Endothelial cell of umbilical vein (primary cell): ENCODE data around the gene STAB2.

Experiments
- JUN ChIP-seq: IDR thresholded peaks from 2 replicates; pipeline ENCODE4 v1.6.1; 2011; ENCODE audit warnings: borderline replicate concordance, low read depth; ENCODE audit not compliant: insufficient read length, insufficient read depth
- MYC ChIP-seq: IDR thresholded peaks from one replicate; pipeline ENCODE4 v1.6.1; 2011; ENCODE audit warnings: mild to moderate bottlenecking, low read depth, low read length
- POLR2A ChIP-seq: IDR thresholded peaks from 2 replicates; pipeline ENCODE4 v1.6.1; 2012; ENCODE audit warnings: low read depth, mild to moderate bottlenecking, control low read depth, low read length
- POLR2AphosphoS5 ChIP-seq: IDR thresholded peaks from 2 replicates; pipeline ENCODE4 v1.6.1; 2012; ENCODE audit warnings: low read depth, mild to moderate bottlenecking, control low read depth, low read length, moderate library complexity; ENCODE audit not compliant: insufficient read depth
- TF ChIP-seq, protein P1 (sequence below), 2 donors: IDR thresholded peaks; 1 replicate in 1 of 2; 2 replicates in 1 of 2; pipeline ENCODE4 v1.5.1; 2011; ENCODE audit warnings: low read length in 2 of 2, mild to moderate bottlenecking in 2 of 2, moderate library complexity in 2 of 2, control low read depth in 1 of 2, inconsistent platforms in 1 of 2, low read depth in 1 of 2; ENCODE audit not compliant: insufficient read depth in 1 of 2; ENCODE audit errors: extremely low read depth in 1 of 2

DNA sequence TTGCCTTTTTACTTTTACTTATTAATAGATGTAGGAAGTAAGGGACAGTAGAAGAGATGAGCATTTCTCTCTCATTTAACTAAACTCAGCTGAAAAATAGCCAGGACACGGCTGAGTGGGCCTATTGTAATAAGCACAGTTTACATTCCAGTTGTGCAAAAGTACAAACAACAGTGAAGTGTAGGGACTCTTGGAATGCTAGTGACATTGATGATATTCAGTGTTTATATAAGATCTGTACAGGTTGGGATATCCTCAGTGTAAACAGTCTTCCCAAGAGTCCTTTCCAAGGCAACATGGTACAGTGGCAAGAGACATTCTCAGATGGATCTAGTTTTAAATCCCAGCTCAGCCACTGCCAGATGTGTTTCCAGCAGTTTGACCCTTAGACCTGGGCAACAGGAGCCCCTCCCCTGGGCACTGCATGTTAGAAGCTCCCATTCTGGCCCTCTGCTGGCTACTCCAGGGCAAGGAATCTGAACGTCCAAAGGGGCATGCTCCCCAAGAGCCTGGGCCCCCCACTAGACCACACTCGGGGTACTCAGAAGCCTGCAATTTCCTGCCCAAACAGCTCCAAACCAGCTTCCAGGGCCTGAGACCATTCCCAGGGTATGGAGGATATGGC is 55.3 kb downstream of the STAB2 start:
- TF ChIP-seq, protein P1, sequence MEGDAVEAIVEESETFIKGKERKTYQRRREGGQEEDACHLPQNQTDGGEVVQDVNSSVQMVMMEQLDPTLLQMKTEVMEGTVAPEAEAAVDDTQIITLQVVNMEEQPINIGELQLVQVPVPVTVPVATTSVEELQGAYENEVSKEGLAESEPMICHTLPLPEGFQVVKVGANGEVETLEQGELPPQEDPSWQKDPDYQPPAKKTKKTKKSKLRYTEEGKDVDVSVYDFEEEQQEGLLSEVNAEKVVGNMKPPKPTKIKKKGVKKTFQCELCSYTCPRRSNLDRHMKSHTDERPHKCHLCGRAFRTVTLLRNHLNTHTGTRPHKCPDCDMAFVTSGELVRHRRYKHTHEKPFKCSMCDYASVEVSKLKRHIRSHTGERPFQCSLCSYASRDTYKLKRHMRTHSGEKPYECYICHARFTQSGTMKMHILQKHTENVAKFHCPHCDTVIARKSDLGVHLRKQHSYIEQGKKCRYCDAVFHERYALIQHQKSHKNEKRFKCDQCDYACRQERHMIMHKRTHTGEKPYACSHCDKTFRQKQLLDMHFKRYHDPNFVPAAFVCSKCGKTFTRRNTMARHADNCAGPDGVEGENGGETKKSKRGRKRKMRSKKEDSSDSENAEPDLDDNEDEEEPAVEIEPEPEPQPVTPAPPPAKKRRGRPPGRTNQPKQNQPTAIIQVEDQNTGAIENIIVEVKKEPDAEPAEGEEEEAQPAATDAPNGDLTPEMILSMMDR (IDR thresholded peaks at IDR 0.05; ENCODE audit: extremely low read depth in 1 of 2, insufficient read depth in 1 of 2, low read depth in 1 of 2, low read length in 2 of 2), result no peak
- TF ChIP-seq POLR2A, result no peak
- TF ChIP-seq JUN, result no peak
- TF ChIP-seq POLR2AphosphoS5, result no peak
- TF ChIP-seq MYC, result no peak
